HG02759 (cell line): ENCODE data around the gene CYP26B1.
"Not testable (repeated sequence)": the region's sequence is repeated elsewhere in the genome, so short reads cannot be mapped to it uniquely, and the experiment has no call there.

Experiments
- ATAC-seq: cut with Tn5 transposase; IDR thresholded peaks from one replicate; pipeline ENCODE4 v1.9.1; 2021; ENCODE audit warnings: mild to moderate bottlenecking, moderate library complexity; ENCODE audit not compliant: unreplicated experiment

CYP26B1 gene

DNA sequence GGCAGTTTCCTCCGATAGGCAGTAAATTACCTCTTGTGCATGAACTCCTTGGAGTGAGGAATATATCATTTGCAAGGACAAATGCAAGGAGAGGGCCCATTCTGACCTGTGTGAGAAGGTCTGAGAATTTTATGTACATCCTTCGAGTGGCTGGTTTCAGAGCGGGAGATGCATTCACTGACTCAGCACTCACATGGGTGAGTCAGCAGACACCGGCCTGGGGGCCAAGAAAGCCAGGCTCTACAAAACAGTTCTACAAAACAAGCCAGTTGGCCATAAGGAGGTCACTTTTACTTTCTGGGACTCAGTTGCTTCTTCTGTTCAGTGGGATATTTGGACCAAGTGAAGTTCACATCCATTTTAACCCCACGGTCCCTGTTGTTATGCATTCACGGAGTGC is 35.3 kb downstream of the CYP26B1 start:
- ATAC-seq: no peak

DNA sequence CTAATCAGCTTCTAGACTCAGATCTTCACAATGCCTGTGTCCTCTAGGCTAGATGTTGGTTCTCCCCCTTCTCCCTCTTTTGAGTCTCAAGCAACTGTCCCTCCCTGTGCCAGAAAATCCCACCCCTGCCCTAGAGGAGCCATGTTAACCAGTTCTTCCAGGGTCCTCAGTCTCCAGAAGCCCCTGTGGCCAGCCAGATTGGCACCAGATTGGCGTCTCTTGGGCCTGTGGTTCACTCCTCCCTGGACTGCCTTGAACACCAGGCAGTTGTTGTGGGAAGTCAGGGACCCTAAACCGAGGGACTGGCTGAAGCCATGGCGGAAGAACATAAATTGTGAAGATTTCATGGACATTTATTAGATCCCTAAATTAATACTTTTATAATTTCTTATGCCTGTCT is 36.6 kb downstream of the CYP26B1 start:
- no peak for ATAC-seq

DNA sequence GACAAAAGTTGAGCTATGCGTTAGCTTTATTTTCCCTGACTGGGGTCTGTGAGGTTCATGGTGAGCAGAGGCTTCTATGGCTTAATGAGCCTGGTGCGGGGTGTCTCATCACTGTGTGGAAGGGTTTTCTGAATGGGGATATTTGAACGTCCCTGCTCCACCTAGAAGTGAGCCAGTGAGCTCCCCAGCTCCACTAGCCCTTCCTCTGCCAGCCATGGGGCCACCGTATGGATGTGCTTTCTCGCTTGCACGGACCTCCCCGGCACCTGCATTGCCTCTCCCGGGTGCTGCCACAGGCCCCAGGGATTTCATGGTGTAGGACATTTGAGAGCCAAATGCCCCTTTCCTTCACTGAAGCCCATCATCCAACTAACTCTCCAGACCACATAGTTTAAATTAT is 37.8 kb downstream of the CYP26B1 start:
- ATAC-seq: no peak

DNA sequence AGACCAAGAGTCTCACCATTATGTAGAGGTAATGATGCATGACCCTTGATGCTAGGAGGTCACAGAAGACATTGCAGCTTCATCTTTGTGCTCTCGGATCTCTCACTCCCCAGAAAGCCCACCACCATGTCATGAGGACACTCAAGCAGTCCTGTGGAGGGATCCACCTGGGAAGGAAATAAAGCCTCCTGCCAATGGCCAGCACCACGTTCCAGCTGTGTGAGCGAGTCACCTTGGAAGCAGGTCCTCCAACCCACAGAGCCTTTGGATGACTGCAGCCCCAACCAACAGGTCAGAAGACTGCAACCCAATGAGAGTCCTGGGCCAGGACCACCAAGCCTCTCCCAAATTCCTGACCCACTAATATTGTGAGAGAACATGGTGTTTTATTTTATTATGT is 38.4 kb downstream of the CYP26B1 start:
- no peak for ATAC-seq

DNA sequence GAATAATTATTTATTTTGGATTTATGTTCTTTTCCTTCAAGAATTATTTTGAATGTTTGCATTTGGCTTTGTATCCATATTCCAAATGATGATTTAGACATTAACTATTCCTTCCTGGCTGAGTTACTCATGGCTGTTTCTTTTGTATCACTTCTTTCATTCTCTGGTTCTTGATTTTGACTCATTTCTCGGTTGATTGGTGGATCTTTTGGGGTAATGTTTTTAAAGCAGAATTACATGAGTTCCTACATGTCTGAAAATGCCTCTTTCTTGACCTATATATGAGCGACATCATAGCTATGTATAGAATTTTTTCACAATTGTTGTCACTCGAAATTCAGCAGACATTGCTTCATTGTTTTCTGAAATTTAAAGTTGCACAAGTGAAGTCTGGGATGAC is 39.5 kb downstream of the CYP26B1 start:
- no peak for ATAC-seq

DNA sequence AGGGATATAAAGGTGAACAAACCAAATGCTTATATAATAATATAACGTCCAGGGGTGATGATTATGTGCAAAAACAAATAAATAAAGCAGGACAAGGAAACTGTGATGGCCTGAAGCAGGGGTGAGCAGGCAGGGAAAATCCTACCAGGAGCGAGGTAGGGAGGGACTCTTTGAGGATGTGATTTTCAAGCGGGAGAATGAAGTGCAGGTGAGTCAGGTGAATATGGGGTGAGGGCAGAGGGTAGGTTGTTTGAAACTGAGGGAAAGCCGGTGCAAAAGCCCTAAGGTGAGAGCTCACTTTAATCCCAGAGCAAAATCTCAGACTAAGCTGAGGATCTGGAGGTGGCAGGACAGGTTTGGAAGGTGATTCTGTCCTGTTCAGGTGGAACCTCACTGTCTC is 40.7 kb downstream of the CYP26B1 start:
- ATAC-seq: no peak

DNA sequence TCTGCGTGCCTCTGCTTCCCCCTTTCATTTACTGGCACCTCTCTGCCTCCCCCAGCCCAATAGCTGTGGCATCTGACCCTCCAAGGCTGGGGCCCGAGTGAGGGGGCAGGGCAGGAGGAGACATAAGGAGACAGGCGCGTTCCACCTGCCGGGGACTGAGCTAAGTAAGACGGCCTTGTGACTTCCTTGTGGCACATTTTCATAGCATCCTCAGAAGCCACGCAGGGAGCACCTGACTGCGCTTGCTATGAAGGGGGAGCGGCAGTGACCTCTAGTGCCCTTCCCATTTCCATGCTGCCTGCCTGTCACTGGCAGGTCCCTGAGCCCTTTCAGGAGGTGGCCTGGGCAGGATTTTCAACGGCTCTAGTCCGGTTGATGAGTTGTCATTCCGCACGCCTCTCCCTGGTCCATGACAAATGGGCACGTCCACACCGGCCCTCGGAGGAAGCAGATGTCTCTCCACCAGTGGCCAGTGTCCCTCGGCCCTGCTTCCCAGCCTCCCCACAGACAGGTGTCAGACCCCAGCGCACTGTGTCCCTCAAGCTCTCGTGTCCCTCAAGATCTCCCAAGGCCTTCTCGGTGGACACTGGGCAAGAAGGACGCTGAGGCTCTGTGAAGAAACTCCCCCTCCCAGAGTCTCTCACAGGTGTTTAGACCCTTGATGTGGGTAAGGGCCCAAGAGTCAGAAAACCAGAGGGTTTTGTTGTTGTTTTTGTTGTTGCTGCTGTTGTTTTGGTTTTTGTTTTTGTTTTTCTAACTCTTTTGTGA is 42.7 kb downstream of the CYP26B1 start:
- no peak for ATAC-seq

DNA sequence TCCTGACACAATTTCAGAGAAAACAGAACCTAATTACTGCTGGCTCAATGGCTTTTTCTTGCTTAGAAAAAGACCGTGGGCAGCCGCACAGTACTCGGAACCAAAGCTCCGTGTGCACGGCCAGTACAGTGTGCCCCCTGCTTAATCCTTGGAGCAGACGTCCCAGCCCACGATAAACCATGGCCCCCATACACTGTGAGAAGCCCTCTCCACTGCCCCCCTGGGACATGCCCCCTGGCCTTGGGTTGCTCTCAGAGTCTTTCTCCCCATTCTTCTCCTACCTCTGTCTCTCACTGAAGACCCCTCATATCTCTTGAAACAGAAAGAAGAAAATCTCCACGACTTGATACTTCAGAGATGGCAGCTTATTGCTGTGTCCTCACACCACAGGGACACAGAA is 44.0 kb downstream of the CYP26B1 start:
- ATAC-seq: no peak

DNA sequence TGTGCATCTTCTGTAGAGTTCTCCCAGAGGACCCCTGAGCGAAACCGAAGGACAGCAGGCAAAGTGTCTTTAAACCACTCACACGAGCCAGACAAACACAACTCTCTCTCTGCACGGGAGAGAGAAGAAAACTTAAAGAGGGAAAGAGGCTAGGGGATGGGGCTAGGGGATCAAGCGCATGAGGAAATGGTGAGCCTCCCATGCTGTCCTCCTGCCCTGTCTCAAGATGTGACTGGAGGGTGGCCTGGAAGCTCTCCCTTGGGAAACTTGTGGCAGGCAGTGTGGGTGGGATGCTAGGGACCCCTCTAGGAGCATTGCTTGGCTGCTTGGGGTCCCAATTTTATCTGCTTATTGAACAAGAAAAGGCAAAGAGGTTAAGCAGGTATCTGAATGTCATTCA is 44.5 kb downstream of the CYP26B1 start:
- ATAC-seq: no peak

DNA sequence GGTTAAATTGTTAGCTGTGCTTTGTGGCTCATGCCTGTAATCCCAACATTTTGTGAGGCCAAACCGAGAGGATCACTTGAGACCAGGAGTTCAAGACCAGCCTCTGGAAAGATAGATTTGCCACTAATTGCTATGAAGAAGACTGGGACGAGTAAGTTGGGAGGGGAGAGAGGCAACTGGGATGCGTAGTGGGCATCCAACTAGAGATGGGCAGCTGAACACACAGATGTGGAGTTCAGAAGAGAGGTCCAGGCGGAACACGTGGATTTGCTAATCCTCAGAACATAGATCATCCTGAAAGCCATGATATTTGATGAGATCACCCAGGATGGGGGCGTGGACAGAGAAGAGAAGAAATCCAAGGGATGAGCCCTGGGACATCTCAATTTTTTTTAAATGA is 48.7 kb downstream of the CYP26B1 start:
- no peak for ATAC-seq

DNA sequence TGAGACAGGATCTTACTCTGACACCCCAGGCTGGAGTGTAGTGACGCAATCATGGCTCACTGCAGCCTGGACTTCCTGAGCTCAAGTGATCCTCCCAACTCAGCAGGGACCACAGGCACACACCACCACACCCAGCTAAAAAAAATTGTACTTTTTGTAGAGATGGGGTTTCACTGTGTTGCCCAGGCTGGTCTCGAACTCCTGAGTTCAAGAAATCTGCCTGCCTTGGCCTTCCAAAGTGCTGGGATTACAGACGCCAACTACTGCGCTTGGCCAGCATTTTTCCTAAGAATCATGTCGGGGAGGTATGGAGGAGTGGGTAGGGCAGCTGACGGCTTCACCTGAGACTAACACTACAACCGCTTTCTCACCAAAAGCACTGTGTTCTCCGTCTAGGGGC is 50.4 kb downstream of the CYP26B1 start:
- no peak for ATAC-seq

DNA sequence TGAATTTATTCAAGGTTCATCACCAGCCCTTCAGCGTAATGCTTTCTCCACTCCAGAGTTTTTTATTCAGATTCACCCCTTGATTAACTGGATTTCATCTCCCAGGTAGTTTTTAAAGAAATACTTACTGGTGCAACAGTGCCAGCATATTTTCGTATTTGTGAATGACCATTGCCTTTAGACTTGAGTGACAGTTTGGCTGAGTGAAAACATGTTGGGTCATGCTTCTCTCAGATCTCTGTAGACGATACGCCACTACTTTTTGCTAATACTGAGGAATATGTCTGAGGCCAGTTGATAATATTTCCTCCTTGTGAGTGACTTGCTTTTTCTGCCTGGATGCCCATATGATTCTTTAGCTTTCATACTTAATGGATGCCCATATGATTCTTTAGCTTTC is 51.5 kb downstream of the CYP26B1 start:
- no peak for ATAC-seq

DNA sequence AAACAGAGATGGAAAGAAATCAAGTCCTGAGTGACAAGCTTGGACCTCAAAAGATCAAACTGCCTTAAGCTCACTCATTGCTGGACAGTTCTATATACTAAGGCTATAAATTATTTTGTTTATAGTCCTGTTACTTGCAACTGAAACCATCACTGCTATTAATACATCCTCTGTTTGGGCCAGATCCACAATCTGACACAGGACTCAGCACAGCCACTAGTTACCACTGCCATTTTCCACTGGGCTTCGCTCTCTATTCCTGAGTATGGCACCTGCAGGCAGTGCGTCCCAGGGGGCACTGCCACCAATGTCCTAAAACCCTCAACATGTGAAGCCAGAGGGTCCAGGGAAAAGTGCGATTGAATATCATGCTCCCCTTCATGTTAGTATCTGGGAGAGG is 52.3 kb downstream of the CYP26B1 start:
- ATAC-seq: no peak

DNA sequence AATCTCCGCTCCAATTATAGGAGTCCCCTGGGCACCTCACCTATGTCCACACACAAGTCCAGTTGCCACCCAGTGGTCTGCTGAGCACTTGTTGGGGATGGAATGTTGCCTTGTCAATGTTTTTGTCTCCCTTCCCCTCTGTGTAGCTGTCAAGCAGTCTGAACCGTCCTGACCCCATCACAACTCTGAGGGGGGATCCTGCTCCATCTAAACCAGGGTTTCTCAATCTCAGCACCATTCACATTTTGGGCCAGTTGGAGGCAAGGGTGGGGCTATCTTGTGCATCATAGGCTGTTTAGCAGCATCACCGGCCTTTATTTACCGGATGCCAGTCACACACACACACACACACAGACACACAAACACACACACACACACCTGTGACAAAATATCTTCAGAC is 53.0 kb downstream of the CYP26B1 start:
- ATAC-seq: no peak

DNA sequence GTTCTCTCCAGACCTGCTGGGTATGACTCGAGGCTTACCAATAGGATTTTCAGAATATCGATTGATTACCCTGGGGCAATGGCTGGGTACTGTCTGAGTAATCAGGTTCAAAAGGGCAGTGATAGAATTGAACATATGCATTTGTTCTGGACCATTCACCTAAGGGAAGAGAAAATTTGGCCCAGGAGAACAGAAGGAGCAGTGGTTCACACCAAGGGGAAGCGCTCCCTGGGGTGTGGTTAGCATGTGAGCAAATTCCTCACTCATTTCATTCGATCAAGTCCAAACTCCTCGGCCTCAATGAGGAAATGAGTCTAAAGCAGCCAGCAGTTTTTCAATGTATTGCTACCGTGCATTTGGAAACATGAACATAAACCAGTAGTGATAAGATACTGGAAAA is 55.6 kb downstream of the CYP26B1 start:
- ATAC-seq: no peak

DNA sequence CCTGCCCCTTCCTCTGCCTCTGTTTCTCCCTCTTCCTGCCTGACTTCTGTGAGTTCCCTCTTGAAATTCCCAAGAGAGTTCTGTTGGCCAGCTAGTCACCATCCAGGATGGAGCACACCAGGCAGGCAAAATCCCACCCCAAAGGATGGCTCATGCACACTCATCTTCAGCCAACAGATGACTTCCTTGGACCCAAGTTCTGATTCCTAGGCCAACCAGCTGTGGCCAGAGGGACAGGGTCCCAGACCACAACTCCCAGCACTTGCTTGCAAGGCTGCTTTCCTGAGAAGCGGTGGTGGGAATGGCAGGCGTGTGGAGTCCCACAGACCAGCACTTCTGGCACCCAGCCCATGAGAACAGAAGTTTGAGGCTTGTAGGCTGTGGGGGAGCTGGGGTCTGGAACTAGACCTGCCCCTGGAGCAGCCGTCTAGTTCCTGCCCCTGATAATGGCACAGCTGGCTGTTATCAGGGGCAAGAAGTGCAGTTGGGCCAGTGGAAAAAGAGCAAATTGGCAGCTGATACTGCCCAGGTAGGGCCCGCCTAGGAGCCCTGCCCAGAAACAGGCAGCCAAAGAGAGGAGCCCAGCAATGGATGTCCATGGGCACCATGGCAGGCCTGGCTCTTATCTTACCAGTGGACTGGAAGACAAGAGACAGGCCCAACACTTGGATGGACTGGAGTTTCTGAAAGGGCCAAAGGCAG is 56.7 kb downstream of the CYP26B1 start:
- ATAC-seq: no peak

DNA sequence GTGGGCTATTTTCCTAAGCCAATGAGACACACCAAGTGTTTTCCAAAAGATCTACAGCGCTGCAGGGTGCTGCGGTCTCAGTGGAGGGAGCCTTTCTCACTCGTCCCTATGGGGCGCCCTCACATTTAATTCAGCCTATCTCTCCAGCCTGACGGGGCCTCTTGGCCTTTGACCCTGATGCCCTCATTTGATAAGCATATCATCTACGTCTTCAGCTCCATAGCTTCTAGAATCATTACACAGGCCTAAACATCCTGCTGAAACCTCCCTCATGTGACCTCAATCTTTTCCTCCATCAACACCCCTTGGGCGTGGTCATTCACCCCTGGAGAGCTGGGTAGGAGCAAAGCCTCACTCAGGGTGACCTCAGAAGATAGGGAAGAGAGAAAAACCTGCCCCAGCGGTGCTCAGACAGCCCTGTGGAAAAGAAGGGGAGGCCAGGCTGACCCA is 57.4 kb downstream of the CYP26B1 start:
- ATAC-seq: no peak

DNA sequence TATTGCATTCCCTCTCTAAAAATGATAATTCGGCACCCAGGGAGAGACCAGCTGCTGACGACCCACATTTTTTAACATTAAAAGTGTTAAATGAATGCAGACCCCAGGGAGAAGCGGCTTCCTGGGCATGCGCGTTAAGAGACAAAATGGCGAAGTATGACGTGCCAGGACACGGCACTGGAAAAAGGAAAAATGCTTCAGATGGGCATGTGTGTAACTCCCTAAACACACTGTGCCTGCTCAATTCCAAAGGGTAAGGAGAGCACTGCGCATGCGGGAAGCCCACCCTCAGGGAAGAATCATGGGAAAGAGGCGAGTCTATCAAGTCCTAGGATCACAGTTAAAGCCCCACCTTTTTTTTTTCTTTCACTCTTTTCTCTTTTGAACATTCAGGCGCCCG is 58.1 kb downstream of the CYP26B1 start:
- no peak for ATAC-seq

DNA sequence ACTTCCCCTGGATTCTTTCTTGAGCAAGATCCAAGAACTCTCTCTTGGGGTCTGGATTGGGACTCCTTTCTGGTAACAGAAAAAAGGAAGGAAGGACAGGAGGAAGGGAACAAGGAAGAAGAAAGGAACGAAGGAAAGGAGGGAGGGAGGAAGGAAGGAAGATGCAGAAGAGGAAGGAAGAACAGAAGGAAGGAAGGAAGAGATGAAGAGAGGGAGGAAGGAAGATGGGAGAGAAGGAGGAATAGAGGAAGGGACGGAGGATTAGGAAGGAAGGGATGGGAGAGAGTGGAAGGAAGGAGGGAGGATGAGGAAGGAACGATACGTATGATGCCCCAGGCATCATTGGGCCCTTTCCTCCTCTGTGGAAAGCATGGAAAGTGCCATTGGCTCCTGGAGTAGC is 58.6 kb downstream of the CYP26B1 start:
- ATAC-seq: no peak

DNA sequence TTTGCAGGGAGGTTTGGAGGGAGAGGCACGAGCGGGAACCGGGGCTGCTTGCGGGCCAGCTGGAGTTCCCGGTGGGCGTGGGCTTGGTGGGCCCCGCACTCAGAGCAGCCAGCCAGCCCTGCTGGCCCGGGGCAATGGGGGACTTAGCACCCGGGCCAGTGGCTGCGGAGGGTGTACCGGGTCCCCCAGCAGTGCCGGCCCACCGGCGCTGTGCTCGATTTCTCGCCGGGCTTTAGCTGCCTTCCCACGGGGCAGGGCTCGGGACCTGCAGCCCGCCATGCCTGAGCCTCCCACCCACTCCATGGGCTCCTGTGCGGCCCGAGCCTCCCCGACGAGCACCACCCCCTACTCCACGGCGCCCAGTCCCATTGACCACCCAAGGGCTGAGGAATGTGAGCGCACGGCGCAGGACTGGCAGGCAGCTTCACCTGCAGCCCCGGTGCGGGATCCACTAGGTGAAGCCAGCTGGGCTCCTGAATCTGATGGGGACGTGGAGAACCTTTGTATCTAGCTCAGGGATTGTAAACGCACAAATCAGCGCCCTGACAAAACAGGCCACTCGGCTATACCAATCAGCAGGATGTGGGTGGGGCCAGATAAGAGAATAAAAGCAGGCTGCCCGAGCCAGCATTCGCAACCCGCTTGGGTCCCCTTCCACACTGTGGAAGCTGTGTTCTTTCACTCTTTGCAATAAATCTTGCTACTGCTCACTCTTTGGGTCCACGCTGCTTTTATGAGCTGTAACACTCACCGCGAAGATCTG is 60.6 kb downstream of the CYP26B1 start:
- ATAC-seq: not testable (repeated sequence)

DNA sequence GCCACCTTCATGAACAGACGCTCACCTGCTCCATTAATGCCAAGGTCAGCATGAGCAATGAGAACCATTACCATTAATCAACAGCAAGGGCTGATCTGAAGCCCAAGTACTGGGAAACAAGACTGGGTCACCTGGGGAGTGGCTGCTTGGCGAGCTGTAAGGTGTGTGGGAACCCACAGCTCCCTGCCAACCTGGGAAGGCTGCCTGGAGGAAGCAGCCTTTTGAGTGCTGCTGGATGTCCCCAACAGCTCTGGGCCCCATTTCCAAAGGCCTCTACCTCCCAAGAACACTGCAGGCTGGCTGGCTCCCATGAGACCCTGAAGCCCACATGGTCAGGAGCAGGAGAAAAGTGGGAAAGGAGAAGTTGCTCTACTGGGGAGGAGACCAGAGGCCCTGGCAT is 62.1 kb downstream of the CYP26B1 start:
- no peak for ATAC-seq

DNA sequence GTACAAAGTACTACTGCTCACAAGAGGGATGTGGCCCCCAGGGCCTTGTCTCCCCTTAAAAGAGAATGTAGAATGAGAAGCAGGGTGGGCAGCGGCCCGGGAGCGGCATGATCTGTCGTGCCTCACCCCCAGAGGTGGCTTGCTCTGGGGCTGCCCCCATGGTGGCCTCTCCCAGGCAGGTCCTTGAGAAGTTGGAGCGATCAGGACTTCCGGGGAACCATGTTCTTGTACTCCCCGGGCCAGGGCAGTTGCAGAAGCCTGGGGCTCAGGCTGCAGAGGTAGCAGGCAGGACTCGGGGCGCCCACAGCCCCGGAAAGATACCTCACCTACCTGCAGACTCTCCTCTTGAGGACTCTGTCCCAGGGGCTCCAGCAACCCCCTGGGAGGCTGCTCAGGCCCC is 62.6 kb downstream of the CYP26B1 start:
- ATAC-seq: no peak
